Lower lobe of right lung (tissue), 2 donors: ENCODE data around the gene TWSG1. TPM values are rescaled to one million over a fixed set of nuclear protein-coding genes. Genes with fewer than 3 reads are reported as not detected.
"Not testable (repeated sequence)": the region's sequence is repeated elsewhere in the genome, so short reads cannot be mapped to it uniquely, and the experiment has no call there.

ENCODE experiments used
- ATAC-seq, 2 donors: fragments of 200-7000 bp; cut with Tn5 transposase; one replicate each; pipeline ENCODE4 v1.9.1; 2020 to 2022; ENCODE audit warnings: mild to moderate bottlenecking in 2 of 2, moderate library complexity in 2 of 2
- DNase-seq: peaks from one replicate; pipeline ENCODE4 v3.0.0-alpha.2; 2020
- H3K27ac ChIP-seq: fragments of 200-600 bp; one replicate; pipeline ENCODE4 v1.8.0; 2022
- H3K27me3 ChIP-seq: fragments of 200-600 bp; one replicate; pipeline ENCODE4 v1.8.0; 2022; ENCODE audit warnings: low read depth
- H3K36me3 ChIP-seq: fragments of 200-600 bp; one replicate; pipeline ENCODE4 v1.8.0; 2022; ENCODE audit warnings: mild to moderate bottlenecking
- H3K4me1 ChIP-seq: fragments of 200-600 bp; one replicate; pipeline ENCODE4 v1.8.0; 2022
- H3K4me3 ChIP-seq: fragments of 200-600 bp; one replicate; pipeline ENCODE4 v1.8.0; 2022; ENCODE audit warnings: mild to moderate bottlenecking
- H3K9me3 ChIP-seq: fragments of 200-600 bp; one replicate; pipeline ENCODE4 v1.8.0; 2022
- CTCF ChIP-seq: fragments of 200-600 bp; IDR thresholded peaks from one replicate; pipeline ENCODE4 v1.8.0; 2022; ENCODE audit warnings: antibody characterized with exemption, mild to moderate bottlenecking
- intact Hi-C: fragments of 100-400 bp; cut with DNase I; formaldehyde crosslinking; loops from one replicate; pipeline ENCODE4 v1.11.0; 2022
- total RNA-seq: library from RNA; stranded (reverse); fragmentation: NEBNext Ultra II Directional; extraction: Animal tissue kit (Norgen Biotek cat#: 25700); gene quantifications from one replicate; pipeline ENCODE4 v1.2.1, GENCODE V29; 2021
- donor health status: DM: no; HTN: yes; CAD: no; lungs with severe emphysema.

Gene TWSG1
- total RNA-seq, 1 donor from 2014 or later, result 31.4 TPM

DNA sequence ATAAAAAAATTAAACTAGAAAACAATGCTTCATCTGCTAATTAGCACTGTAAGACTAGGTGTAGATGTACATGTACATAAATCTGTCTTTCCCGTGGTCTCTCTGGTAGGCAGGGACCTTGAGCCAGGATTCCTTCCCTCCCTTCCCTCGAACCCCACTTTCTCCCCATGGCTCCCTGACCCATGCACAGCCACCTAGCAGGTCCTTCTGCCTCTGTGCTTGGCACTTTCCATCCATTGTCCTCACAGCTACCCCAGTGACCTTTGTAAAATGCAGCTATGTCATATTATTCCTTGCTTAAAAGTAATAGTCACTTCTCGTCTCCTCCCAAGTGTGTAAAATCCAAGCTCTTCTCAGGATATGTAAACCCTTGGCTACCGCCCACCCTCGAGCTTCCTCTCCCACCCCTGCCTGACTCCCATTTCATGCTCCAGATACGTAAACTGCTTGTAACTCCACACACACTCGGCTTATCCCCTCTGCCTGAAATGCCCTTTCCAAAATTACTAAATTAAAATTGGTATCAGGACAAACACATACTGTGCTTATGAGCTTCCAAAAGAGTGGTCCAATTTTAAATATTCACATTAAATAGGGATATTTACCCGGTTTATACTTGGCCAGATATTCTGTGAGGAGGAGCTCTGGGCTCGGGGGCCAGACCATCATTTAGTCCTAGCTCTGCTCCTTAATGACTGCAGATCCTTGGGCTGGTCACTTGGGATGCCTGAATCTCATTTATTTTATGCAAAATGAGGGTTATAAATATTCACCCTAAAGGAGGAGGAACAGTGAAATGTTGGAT is 86.7 kb downstream of the TWSG1 start:
- intact Hi-C loops, result no loop called here
- Histone ChIP-seq H3K27ac (no peak overlapping the region), H3K9me3 (no peaks in the 10 kb centered on the region), H3K4me3 (no peak overlapping the region), H3K36me3 (no peaks in the 10 kb centered on the region), H3K27me3 (no peaks in the 10 kb centered on the region), H3K4me1 (peaks cover 13% of the 10 kb centered on the region)
- DNase-seq, result no peak
- TF ChIP-seq CTCF, result no peak
- no peak for ATAC-seq

- DNase-seq (no peak), ATAC-seq (no peak)
- Histone ChIP-seq H3K27me3 (no peaks in the 10 kb centered on the region), H3K4me3 (no peak overlapping the region), H3K9me3 (no peaks in the 10 kb centered on the region), H3K27ac (no peak overlapping the region), H3K4me1 (peaks cover 9% of the 10 kb centered on the region), H3K36me3 (no peaks in the 10 kb centered on the region)
- no peak for TF ChIP-seq CTCF
- intact Hi-C loops, result no loop called here
These were observed 87.3 kb downstream of the TWSG1 start for GRCh38 chr18:9421901-9422327.

GRCh38 chr18:9422816-9423519 is 88.4 kb downstream of the TWSG1 start:
- DNase-seq (no peak), ATAC-seq (no peak)
- H3K4me1 ChIP-seq, result no peaks in the 10 kb centered on the region
- no peaks in the 10 kb centered on the region for H3K27me3 ChIP-seq
- no peak overlapping the region for H3K4me3 ChIP-seq
- intact Hi-C loops, result no loop called here
- no peak for TF ChIP-seq CTCF
- no peaks in the 10 kb centered on the region for H3K9me3 ChIP-seq
- no peak overlapping the region for H3K27ac ChIP-seq
- H3K36me3 ChIP-seq, result no peaks in the 10 kb centered on the region

DNA sequence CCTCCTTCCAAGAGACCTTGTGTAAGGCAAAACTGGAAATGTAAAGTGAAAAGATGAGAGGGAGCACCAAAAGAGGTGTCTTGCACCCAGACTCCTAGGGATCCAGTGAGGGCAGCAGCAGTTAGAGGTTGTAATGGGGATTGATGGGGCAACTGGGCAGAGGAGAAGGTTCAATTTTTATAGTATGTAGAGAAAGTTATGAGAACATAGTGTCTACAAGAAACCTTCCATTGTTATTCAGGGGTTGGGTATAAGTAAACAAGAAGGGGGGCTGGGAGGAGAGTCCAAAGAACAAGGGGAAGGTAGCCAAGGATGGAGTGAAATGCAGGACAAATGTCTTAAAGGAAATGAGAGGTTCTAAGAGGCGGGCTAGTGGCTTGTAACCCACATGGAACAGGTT is 89.1 kb downstream of the TWSG1 start:
- H3K9me3 ChIP-seq, DNase-seq, H3K4me1 ChIP-seq, intact Hi-C loops, H3K27ac ChIP-seq, H3K36me3 ChIP-seq, ATAC-seq, H3K4me3 ChIP-seq, H3K27me3 ChIP-seq: not testable (repeated sequence)

DNA sequence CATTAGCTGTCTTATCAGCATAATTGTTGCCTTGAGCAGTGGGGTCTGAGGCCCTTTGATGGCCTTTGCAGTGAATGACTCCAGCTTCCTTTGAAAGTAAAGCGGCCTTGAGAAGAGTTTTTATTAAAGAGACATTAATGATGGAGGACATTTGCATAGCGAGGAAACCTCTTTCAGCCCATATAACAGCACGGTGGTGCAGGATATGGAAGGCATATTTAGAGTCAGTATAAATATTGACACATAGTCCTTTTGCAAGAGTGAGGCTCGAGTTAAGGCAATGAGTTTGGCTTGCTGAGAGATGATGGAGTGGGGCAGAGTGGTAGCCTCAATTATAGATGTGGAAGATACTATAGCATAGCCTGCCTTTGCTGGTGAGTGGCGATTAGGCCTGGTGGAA is 89.7 kb downstream of the TWSG1 start:
- DNase-seq, H3K27ac ChIP-seq, intact Hi-C loops: not testable (repeated sequence)

DNA sequence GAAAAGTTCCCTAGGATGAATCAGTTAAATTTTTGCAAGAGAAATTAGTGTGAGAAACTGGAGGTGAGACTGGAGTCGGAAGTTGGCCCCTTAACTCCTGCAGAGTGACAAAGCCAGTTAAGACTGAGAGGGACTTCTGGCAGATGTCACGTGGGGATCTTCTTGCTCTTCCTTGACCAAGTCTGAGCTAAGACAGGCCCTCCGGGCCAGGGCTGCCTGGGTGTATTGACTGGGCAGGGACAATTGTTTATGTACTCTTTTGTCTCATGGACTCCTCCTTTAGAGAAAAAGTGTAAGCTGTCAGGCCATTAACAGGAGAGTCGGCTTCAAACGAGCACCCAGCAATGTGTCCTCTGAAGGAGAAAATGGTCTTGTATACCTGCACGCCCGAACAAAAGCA is 92.2 kb downstream of the TWSG1 start:
- Histone ChIP-seq H3K27me3 (no peaks in the 10 kb centered on the region), H3K9me3 (no peaks in the 10 kb centered on the region), H3K27ac (no peak overlapping the region), H3K4me3 (no peak overlapping the region), H3K36me3 (no peaks in the 10 kb centered on the region), H3K4me1 (no peaks in the 10 kb centered on the region)
- ATAC-seq (no peak), DNase-seq (no peak)
- TF ChIP-seq CTCF, result no peak
- intact Hi-C loops, result no loop called here

More for the DNA sequence above, 89.7 kb downstream of the TWSG1 start:
- ATAC-seq, H3K9me3 ChIP-seq, H3K4me1 ChIP-seq, H3K36me3 ChIP-seq, H3K27me3 ChIP-seq, H3K4me3 ChIP-seq: not testable (repeated sequence)
